GM12878 (cell line): ENCODE data around the gene SORCS2. TPM values are rescaled to one million over a fixed set of nuclear protein-coding genes. Genes with fewer than 3 reads are reported as not detected.

ENCODE experiments used
- ATAC-seq: fragments of 200-7000 bp; cut with Tn5 transposase; 3 replicates; pipeline ENCODE4 v1.9.1; 2020; ENCODE audit warnings: mild to moderate bottlenecking, moderate library complexity
- BruUV-seq: library from RNA; stranded (reverse); fragments of 400-500 nt; replicated peaks from 2 replicates; lab custom pipeline; 2021; lab: Mats Ljungman, UMichigan
- CTCF ChIA-PET: fragments of 300-600 bp; sonication (Branson Sonifier 250); formaldehyde crosslinking; extraction: SDS; loops from one replicate; lab custom pipeline; 2021; ENCODE audit warnings: inconsistent platforms; lab: Yijun Ruan, JAX
- POLR2A ChIA-PET: fragments of 350-600 bp; formaldehyde crosslinking; extraction: SDS; loops from one replicate; lab custom pipeline; 2021; ENCODE audit warnings: inconsistent platforms; lab: Charles Lee
- RAD21 ChIA-PET: fragments of 300-600 bp; sonication (Branson Sonifier 250); formaldehyde crosslinking; loops from one replicate; lab custom pipeline; 2023; ENCODE audit warnings: antibody characterized with exemption; ENCODE audit not compliant: unreplicated experiment; lab: Charles Lee
- SMC1A ChIA-PET: fragments of 300-600 bp; sonication (Branson Sonifier 250); formaldehyde crosslinking; loops from one replicate; lab custom pipeline; 2023; ENCODE audit not compliant: unreplicated experiment, uncharacterized antibody; lab: Charles Lee
- DNase-seq: peaks from one replicate; pipeline ENCODE4 v3.0.0-alpha.2; 2011; ENCODE audit warnings: low read depth, low spot score
- FAIRE-seq: peaks from 3 replicates; lab custom pipeline; 2011; peaks lifted over from hg19 to GRCh38; lab: Jason Lieb, UNC
- H2AFZ ChIP-seq: 2 replicates; pipeline ENCODE4 v1.6.0; 2011; ENCODE audit warnings: low read depth, low read length, control low read depth; ENCODE audit not compliant: control insufficient read depth
- H3K27ac ChIP-seq: 2 replicates; pipeline ENCODE4 v1.5.1; 2011; ENCODE audit warnings: control low read depth; ENCODE audit not compliant: control insufficient read depth, insufficient read depth
- H3K27me3 ChIP-seq, 2 experiments: replicated peaks in 1 of 2; 2 replicates each; pipeline versions ENCODE4 v1.6.0 to v1.6.1; 2011; ENCODE audit warnings: low read length in 1 of 2; ENCODE audit not compliant: control insufficient read depth in 2 of 2, insufficient read depth in 2 of 2
- H3K36me3 ChIP-seq, 2 experiments: 2 replicates each; pipeline ENCODE4 v1.5.1; 2011; ENCODE audit warnings: low read length in 1 of 2; ENCODE audit not compliant: control insufficient read depth in 2 of 2, insufficient read depth in 2 of 2
- H3K4me1 ChIP-seq: 2 replicates; pipeline ENCODE4 v1.6.1; 2011; ENCODE audit warnings: mild to moderate bottlenecking, low read length, moderate library complexity, mixed read lengths; ENCODE audit not compliant: control insufficient read depth, insufficient read depth
- H3K4me2 ChIP-seq: 2 replicates; pipeline ENCODE4 v1.6.0; 2011; ENCODE audit warnings: control low read depth; ENCODE audit not compliant: control insufficient read depth, insufficient read depth
- H3K4me3 ChIP-seq: fragments of 200-600 bp; sonication (generic); 2 replicates; pipeline ENCODE4 v1.5.1; 2016
- H3K79me2 ChIP-seq: 2 replicates; pipeline ENCODE4 v1.6.0; 2011; ENCODE audit warnings: low read length; ENCODE audit not compliant: control insufficient read depth, insufficient read depth
- H3K9ac ChIP-seq: 2 replicates; pipeline ENCODE4 v1.8.0; 2011; ENCODE audit warnings: low read length, control low read depth, mixed read lengths; ENCODE audit not compliant: control insufficient read depth, insufficient read depth
- H3K9me3 ChIP-seq: replicated peaks from 3 replicates; pipeline ENCODE4 v1.5.1; 2011; ENCODE audit warnings: mild to moderate bottlenecking, low read length; ENCODE audit not compliant: control insufficient read depth, insufficient read depth
- H4K20me1 ChIP-seq: 2 replicates; pipeline ENCODE4 v1.6.0; 2011; ENCODE audit not compliant: control insufficient read depth, insufficient read depth
- CBFB ChIP-seq: IDR thresholded peaks from 2 replicates; pipeline ENCODE4 v1.6.1; 2016; ENCODE audit warnings: antibody characterized with exemption, low read depth
- CHD2 ChIP-seq: IDR thresholded peaks from 2 replicates; pipeline ENCODE4 v1.6.1; 2011; ENCODE audit warnings: low read depth, low read length, improper control_type of control experiment, borderline replicate concordance
- HDGF ChIP-seq: fragments of 450-650 bp; IDR thresholded peaks from 2 replicates; pipeline ENCODE4 v1.6.1; 2016; ENCODE audit warnings: antibody characterized with exemption
- MTA3 ChIP-seq: IDR thresholded peaks from 2 replicates; pipeline ENCODE4 v1.6.1; 2012; ENCODE audit warnings: low read length, inconsistent platforms, borderline replicate concordance
- RELA ChIP-seq: fragments of 450-650 bp; IDR thresholded peaks from 2 replicates; pipeline ENCODE4 v1.8.0; 2014; ENCODE audit warnings: borderline replicate concordance; ENCODE audit not compliant: partially characterized antibody
- ZNF274 ChIP-seq: IDR thresholded peaks from one replicate; pipeline ENCODE4 v1.8.0; 2011; ENCODE audit not compliant: insufficient read length, insufficient read depth
- WGBS: methylation state at CpG from one replicate; pipeline ENCODE4 v1.1.6; 2016; ENCODE audit warnings: low lambda C conversion rate; ENCODE audit not compliant: insufficient replicate concordance, insufficient coverage; ENCODE audit errors: missing lambda C conversion rate; 5-methylcytosine and 5-hydroxymethylcytosine counted together
- in situ Hi-C: fragments of 300-500 bp; cut with MboI; formaldehyde crosslinking; loops from 9 replicates; pipeline ENCODE4 v1.14.3; 2018; ENCODE audit warnings: mixed read lengths
- intact Hi-C: fragments of 100-400 bp; cut with micrococcal nuclease; formaldehyde crosslinking; loops from one replicate; pipeline ENCODE4 v1.14.2; 2022; ENCODE audit not compliant: unreplicated experiment
- polyA plus RNA-seq, 11 experiments: library from polyadenylated mRNA; depleted of rRNA in 4 of 11; unstranded in 6 of 11; stranded (reverse) in 5 of 11; fragments of >200 nt; fragmentation: Nextera tagmentation in 4 of 11; fragmentation: Illumina TruSeq in 1 of 11; extraction: Ambion mirVana in 4 of 11; extraction: Trizol in 1 of 11; gene quantifications; 1 replicate in 1 of 11; 2 replicates in 10 of 11; pipeline versions ENCODE4 v1.2.1 to v1.2.3, GENCODE V29; 2011 to 2016; ENCODE audit warnings: inconsistent platforms in 2 of 11, missing spikeins in 2 of 11, low read depth in 1 of 11
- total RNA-seq, 4 experiments: library from RNA; depleted of rRNA in 3 of 4; stranded (reverse); fragments of >200 nt in 3 of 4; fragmentation: Illumina TruSeq in 1 of 4; extraction: Trizol in 1 of 4; gene quantifications; 2 replicates each; pipeline versions ENCODE4 v1.2.1 to v1.2.3, GENCODE V29; 2013 to 2021
- TF ChIP-seq, protein P1 (sequence below): fragments of 450-650 bp; IDR thresholded peaks from 2 replicates; pipeline ENCODE4 v1.6.1; 2018; ENCODE audit warnings: borderline replicate concordance, mild to moderate bottlenecking; ENCODE audit not compliant: partially characterized antibody
- TF ChIP-seq, protein P2 (sequence below): fragments of 450-650 bp; IDR thresholded peaks from 2 replicates; pipeline ENCODE4 v1.6.1; 2017; ENCODE audit warnings: mild to moderate bottlenecking
- TF ChIP-seq, protein P3 (sequence below), 3 experiments: IDR thresholded peaks in 2 of 3; conservative IDR thresholded peaks in 1 of 3; 2 replicates each; pipeline ENCODE4 v1.5.1; 2011; ENCODE audit warnings: low read depth in 3 of 3, low read length in 3 of 3, mild to moderate bottlenecking in 3 of 3, control low read depth in 2 of 3, moderate library complexity in 2 of 3, inconsistent platforms in 1 of 3, mixed read lengths in 1 of 3; ENCODE audit not compliant: control insufficient read depth in 2 of 3, insufficient read depth in 1 of 3; ENCODE audit errors: extremely low read depth in 1 of 3

The SORCS2 gene
- total and polyA plus RNA-seq, 10 of the 15 experiments (the other 5 are each of a cell fraction or from before 2014, with no cell fraction given): 0.01 to 0.15 (median 0.05) TPM; not detected in 5

DNA sequence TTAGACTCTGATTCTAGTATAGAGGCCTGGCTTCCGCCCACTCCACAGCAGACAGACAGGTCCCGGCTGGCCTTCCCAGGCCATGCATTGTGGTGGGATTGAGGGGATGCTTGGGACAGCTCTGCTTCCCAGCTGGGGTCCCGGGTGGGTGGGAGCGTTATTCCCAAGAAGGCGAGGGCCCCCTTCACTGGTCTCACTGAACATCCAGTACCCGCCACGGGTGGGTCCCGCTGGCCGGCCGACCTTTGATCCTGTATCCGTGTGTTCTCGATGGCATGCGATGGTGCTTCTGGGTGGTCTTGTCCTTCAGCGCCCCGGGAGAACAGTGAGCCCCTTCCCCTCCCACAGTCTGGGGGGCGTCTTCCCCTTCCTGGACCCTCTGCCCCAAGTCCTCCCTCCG, 515.9 kb downstream of the SORCS2 start:
- BruUV-seq: no TSS peak
- no peaks in the 10 kb centered on the region for H3K9me3 ChIP-seq
- ChIA-PET SMC1A (no interaction called here), POLR2A (no interaction called here), CTCF (no interaction called here), RAD21 (no interaction called here)
- H2AFZ ChIP-seq: no peak overlapping the region
- H3K27ac ChIP-seq: no peak overlapping the region
- H3K36me3 ChIP-seq: no peaks in the 10 kb centered on the region
- no peak overlapping the region for H3K4me2 ChIP-seq
- FAIRE-seq: no peak
- no peak overlapping the region for H3K9ac ChIP-seq
- ATAC-seq: no peak
- no peak overlapping the region for H3K4me3 ChIP-seq
- no peaks in the 10 kb centered on the region; a peak in 2 of 4 replicates for H3K27me3 ChIP-seq
- no peaks in the 10 kb centered on the region for H4K20me1 ChIP-seq
- H3K4me1 ChIP-seq: no peaks in the 10 kb centered on the region
- WGBS: 47% methylated on average over 17 of the region's 17 CpGs
- in situ Hi-C loops: no loop called here
- H3K79me2 ChIP-seq: no peaks in the 10 kb centered on the region
- DNase-seq: no peak
- intact Hi-C loops: no loop called here
- TF ChIP-seq RELA (no peak), CBFB (no peak), HDGF (no peak), MTA3 (no peak), ZNF274 (no peak), CHD2 (no peak)
- TF ChIP-seq, protein P1, sequence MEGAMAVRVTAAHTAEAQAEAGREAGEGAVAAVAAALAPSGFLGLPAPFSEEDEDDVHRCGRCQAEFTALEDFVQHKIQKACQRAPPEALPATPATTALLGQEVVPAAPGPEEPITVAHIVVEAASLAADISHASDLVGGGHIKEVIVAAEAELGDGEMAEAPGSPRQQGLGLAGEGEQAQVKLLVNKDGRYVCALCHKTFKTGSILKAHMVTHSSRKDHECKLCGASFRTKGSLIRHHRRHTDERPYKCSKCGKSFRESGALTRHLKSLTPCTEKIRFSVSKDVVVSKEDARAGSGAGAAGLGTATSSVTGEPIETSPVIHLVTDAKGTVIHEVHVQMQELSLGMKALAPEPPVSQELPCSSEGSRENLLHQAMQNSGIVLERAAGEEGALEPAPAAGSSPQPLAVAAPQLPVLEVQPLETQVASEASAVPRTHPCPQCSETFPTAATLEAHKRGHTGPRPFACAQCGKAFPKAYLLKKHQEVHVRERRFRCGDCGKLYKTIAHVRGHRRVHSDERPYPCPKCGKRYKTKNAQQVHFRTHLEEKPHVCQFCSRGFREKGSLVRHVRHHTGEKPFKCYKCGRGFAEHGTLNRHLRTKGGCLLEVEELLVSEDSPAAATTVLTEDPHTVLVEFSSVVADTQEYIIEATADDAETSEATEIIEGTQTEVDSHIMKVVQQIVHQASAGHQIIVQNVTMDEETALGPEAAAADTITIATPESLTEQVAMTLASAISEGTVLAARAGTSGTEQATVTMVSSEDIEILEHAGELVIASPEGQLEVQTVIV: no peak
- TF ChIP-seq, protein P2, sequence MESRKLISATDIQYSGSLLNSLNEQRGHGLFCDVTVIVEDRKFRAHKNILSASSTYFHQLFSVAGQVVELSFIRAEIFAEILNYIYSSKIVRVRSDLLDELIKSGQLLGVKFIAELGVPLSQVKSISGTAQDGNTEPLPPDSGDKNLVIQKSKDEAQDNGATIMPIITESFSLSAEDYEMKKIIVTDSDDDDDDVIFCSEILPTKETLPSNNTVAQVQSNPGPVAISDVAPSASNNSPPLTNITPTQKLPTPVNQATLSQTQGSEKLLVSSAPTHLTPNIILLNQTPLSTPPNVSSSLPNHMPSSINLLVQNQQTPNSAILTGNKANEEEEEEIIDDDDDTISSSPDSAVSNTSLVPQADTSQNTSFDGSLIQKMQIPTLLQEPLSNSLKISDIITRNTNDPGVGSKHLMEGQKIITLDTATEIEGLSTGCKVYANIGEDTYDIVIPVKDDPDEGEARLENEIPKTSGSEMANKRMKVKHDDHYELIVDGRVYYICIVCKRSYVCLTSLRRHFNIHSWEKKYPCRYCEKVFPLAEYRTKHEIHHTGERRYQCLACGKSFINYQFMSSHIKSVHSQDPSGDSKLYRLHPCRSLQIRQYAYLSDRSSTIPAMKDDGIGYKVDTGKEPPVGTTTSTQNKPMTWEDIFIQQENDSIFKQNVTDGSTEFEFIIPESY: no peak
- TF ChIP-seq, protein P3, sequence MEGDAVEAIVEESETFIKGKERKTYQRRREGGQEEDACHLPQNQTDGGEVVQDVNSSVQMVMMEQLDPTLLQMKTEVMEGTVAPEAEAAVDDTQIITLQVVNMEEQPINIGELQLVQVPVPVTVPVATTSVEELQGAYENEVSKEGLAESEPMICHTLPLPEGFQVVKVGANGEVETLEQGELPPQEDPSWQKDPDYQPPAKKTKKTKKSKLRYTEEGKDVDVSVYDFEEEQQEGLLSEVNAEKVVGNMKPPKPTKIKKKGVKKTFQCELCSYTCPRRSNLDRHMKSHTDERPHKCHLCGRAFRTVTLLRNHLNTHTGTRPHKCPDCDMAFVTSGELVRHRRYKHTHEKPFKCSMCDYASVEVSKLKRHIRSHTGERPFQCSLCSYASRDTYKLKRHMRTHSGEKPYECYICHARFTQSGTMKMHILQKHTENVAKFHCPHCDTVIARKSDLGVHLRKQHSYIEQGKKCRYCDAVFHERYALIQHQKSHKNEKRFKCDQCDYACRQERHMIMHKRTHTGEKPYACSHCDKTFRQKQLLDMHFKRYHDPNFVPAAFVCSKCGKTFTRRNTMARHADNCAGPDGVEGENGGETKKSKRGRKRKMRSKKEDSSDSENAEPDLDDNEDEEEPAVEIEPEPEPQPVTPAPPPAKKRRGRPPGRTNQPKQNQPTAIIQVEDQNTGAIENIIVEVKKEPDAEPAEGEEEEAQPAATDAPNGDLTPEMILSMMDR (IDR thresholded peaks at IDR 0.05 in 2 of 3, conservative IDR thresholded peaks at IDR 0.05 in 1 of 3; ENCODE audit: control insufficient read depth in 2 of 3, extremely low read depth in 1 of 3, insufficient read depth in 1 of 3, low read depth in 3 of 3, low read length in 3 of 3): no peak
